NCI-H1930 (cell line): ENCODE data around the gene ABLIM1.
"Not testable (repeated sequence)": the region's sequence is repeated elsewhere in the genome, so short reads cannot be mapped to it uniquely, and the experiment has no call there.

ENCODE experiments used
- DNase-seq, 2 experiments: peaks; one replicate each; lab custom pipeline; 2025; lab: John Stamatoyannopoulos, UW

Gene ABLIM1

DNA sequence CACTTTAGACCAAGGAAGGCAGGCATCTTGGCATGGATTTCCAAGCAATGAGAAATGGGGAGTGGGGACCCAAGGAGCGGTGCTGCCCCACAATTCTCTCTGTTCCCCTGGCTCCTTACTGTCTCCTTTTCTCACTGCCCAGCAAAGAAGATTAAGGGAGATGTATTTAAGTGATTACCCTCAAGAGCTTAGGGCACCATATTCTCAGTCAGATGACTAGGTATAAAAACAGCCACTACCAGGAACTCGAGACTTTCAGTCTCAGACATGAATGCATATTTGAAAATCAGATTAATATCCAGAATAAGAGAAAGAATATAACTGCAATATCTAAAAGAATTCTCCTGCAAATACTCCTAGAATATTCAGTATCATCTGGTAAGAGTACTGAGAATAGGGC lies at the start of gene ABLIM1:
Gene ABLIM1, minus strand, starts transcription at position 101 of the 400 bp plus-strand sequence. Its CDS starts 75 bp downstream, at position 26.
- no peak for DNase-seq

DNA sequence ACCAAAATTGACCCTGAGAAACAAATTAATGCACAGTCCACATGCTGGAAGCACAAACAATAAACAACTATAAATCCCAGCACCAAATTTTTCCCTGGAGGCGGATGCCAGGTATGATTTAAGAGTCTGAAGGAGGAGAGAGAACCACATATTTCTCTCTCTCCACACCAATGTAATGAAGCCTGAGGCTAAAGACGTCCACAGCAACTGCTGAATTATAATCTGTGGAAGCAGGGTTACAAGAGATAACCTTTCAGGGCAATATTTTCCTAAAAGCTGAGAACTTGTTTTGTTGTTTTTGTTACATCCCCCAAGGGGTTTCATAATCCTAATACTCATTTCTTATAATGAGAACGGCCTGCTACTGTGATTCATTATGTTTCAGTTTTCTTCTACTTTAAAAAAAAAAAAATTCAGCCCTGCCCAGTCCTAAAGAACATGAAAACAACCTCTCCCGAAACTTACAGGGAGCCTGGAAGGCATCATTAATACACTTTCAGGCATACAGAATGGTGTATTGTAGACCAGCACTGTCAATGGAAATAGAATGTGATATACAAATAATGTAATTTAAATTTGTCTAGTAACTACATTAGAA lies 48.5 kb upstream of the ABLIM1 start:
- no peak for DNase-seq

DNA sequence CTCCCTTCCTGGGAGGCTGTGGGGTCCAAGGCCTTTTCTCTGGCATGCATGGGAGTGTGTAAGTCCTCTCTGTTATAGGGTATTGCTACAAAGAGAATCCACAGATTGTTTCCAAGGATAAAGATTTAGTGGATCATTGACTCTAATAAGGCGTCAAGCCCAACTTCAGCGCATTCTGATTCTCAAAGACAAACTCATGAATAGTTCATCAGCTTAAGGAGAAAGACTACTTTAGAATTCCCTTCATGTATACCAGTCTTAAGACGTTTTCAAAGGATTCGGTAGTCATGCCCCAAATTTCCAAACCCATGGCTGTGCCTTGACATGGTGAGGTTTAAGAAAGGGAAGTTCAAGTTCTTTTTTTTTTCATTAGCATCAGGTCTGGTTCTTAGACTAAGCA lies 46.6 kb upstream of the ABLIM1 start:
- DNase-seq = no peak

GRCh38 chr10:114703377-114704107 lies 45.5 kb upstream of the ABLIM1 start:
- DNase-seq = no peak

- no peak for DNase-seq
Observed at GRCh38 chr10:114698271-114699061, 40.4 kb upstream of the ABLIM1 start.

DNA sequence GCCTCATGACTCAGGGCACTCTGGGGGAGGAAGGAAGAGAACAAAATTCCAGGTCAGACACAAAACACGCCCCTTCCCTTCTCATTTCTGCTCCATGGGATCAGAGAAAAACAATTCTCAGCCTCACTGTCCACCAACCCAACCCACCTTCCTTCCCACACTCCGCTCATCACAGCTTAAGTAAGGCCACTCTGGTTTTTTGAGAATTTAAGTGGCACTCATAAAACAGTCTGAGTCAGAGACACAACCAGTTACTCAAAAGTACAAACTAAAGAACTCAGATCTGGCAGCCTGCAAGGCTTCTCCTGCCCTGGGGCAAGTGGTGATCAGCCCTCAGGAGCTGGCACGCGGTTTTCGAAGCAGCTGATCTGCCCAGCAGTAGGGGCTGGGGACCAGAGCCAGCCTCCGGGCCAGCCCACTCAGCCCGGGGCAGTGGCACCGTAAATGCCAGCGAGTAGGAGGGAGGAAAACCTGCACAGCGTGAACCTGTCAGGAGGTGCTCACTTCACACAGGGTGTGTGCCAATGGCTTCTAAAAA lies 39.1 kb upstream of the ABLIM1 start:
- DNase-seq = no peak

GRCh38 chr10:114696301-114696700 lies 38.2 kb upstream of the ABLIM1 start:
- not testable (repeated sequence) for DNase-seq

- DNase-seq = no peak
Observed at GRCh38 chr10:114694752-114695151, 36.7 kb upstream of the ABLIM1 start.

DNA sequence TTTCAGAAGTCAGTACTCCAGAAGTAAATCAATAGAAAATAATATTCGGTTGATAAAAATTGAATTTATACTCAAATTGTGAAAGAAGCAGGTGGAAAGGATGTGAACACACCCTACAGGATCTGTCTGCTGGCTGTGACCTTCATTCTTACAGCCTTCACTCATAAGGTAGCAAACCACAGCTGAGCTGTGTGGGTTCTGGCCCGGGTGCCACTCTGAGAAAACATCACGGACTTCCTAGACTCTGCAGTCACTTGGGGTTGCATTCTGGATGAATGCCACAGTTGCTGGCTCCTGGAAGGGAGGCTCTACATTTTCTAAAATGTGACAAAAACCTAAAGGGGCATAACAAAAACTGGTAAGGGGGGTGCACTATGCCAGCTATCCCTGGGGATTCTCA lies 36.0 kb upstream of the ABLIM1 start:
- no peak for DNase-seq

GRCh38 chr10:114691442-114691941 lies 33.4 kb upstream of the ABLIM1 start:
- DNase-seq = no peak

- DNase-seq = no peak
Observed at GRCh38 chr10:114688786-114689185, 30.7 kb upstream of the ABLIM1 start.

GRCh38 chr10:114687459-114687858 lies 29.4 kb upstream of the ABLIM1 start:
- no peak for DNase-seq

GRCh38 chr10:114686013-114686412 lies 27.9 kb upstream of the ABLIM1 start:
- DNase-seq = no peak

DNA sequence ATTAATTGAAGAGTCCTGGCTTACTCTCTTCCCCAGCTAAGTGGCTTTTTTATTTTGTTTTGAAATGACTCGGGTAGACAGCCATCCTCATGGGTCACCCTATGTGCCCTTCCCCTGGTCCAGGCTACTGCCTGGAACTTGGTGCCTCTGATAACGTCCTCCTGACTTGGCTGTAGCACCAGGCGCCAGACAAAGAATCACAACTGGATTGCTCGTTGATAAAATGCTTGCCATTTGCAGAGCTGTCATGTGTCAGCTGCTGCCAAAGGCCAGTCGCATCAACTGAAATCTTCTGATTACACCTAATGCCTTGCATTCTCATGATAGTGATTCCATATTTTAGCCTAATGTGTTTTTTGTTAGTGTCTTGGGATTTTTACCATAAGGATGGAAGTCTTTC lies 27.4 kb upstream of the ABLIM1 start:
- DNase-seq = no peak

GRCh38 chr10:114684822-114685209 lies 26.7 kb upstream of the ABLIM1 start:
- DNase-seq = no peak

- DNase-seq = no peak
Observed at GRCh38 chr10:114684084-114684821, 26.2 kb upstream of the ABLIM1 start.

GRCh38 chr10:114683593-114683992 lies 25.5 kb upstream of the ABLIM1 start:
- no peak for DNase-seq

DNA sequence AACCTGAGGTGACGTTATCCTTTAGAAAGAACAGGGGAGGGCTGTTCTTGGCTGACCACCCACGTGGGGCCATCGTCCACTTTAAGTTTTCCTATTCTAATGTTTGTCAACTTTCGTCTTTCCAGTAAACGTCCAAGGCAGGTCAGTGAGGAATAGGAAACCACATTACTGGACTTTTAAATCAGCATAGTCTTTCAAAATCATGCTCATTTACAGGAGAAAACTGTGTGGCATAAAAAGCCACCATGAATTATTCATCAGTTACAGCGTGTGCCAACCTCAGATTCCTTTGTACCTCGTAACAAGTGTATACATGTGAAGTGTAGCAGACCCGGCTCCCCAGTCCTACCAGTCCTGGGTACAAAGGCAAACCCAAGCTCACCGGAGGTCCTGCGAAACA lies 25.1 kb upstream of the ABLIM1 start:
- no peak for DNase-seq

GRCh38 chr10:114682532-114682931 lies 24.5 kb upstream of the ABLIM1 start:
- DNase-seq = no peak

DNA sequence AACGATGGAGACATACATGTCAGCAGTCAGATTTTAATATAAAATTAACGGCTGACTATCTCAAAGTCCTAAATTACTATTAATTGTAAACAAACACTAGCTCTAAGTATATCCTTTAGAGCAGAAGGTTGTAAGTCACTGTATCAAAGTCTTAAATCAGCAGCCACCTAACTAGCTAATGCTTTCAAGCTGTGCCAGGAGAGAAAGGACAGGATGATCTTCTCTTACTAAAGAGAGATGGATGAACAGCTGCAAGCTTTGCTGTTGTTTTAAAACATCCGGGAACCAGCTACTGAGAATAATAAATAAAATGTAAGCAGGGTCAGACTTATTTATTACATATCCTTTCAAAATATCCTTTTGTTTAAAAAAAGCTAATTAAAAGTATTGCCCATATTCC lies 24.0 kb upstream of the ABLIM1 start:
- no peak for DNase-seq

GRCh38 chr10:114681542-114681941 lies 23.5 kb upstream of the ABLIM1 start:
- DNase-seq = no peak
